NCI-H1417 (cell line): Measurements from ENCODE around the gene SLC4A9.

Experiments
- DNase-seq, 3 experiments: peaks; one replicate each; lab custom pipeline; 2025; lab: John Stamatoyannopoulos, UW

Gene SLC4A9, protein sequence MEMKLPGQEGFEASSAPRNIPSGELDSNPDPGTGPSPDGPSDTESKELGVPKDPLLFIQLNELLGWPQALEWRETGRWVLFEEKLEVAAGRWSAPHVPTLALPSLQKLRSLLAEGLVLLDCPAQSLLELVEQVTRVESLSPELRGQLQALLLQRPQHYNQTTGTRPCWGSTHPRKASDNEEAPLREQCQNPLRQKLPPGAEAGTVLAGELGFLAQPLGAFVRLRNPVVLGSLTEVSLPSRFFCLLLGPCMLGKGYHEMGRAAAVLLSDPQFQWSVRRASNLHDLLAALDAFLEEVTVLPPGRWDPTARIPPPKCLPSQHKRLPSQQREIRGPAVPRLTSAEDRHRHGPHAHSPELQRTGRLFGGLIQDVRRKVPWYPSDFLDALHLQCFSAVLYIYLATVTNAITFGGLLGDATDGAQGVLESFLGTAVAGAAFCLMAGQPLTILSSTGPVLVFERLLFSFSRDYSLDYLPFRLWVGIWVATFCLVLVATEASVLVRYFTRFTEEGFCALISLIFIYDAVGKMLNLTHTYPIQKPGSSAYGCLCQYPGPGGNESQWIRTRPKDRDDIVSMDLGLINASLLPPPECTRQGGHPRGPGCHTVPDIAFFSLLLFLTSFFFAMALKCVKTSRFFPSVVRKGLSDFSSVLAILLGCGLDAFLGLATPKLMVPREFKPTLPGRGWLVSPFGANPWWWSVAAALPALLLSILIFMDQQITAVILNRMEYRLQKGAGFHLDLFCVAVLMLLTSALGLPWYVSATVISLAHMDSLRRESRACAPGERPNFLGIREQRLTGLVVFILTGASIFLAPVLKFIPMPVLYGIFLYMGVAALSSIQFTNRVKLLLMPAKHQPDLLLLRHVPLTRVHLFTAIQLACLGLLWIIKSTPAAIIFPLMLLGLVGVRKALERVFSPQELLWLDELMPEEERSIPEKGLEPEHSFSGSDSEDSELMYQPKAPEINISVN

DNA sequence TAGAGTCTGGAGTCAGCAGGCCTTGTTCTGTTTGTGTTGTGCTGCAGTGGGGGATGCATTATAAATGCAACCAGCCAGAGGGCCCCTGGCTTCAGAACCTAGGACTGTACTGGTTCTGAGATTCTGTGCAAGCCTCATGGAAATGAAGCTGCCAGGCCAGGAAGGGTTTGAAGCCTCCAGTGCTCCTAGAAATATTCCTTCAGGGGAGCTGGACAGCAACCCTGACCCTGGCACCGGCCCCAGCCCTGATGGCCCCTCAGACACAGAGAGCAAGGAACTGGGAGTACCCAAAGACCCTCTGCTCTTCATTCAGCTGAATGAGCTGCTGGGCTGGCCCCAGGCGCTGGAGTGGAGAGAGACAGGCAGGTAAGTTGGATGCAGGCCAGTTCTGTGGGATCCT is at the start of gene SLC4A9:
Gene SLC4A9 (plus strand): TSS at position 94 of the 400 bp plus-strand sequence. CDS start 43 bp downstream, at position 137.
- DNase-seq = no peak

DNA sequence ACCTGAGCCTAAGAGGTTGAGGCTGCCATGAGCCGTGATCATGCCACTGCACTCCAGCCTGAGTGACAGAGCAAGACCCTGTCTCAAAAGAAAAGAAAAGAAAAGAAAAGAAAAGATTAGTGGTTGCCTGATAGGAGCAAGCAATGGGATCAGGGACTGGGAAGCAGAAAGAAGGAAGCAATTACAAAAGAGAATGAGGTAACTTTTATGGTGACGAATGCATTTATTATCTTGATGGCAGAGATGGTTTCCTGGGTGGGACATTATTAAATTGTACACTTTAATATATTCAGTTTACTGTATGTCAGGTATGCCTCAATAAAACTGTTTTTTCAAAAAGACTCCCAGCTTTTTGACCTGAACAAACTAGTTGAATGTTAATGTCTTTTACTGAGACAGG is 49.6 kb upstream of the SLC4A9 start:
- DNase-seq = no peak

DNA sequence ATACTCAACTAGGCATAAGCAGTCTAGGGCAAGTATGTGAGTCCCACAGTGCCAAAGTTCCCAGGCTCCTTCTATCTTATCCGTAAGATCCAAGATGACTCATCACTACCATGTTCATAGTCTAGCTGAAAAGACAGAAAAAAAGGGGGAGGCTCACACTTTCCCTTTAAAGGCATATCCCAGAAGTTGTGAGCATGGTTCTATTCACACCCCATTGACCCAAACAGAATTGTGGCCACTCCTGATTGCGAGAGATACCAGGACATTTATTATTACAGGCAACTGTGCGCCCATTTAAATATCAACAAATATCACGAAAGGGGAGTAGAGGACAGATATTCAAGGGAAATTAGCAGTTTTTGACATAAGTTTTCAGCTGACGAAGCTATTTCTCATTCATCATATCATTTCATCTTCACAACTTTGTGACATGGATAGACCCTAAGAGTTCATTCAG is 49.0 kb upstream of the SLC4A9 start:
- DNase-seq = no peak

DNA sequence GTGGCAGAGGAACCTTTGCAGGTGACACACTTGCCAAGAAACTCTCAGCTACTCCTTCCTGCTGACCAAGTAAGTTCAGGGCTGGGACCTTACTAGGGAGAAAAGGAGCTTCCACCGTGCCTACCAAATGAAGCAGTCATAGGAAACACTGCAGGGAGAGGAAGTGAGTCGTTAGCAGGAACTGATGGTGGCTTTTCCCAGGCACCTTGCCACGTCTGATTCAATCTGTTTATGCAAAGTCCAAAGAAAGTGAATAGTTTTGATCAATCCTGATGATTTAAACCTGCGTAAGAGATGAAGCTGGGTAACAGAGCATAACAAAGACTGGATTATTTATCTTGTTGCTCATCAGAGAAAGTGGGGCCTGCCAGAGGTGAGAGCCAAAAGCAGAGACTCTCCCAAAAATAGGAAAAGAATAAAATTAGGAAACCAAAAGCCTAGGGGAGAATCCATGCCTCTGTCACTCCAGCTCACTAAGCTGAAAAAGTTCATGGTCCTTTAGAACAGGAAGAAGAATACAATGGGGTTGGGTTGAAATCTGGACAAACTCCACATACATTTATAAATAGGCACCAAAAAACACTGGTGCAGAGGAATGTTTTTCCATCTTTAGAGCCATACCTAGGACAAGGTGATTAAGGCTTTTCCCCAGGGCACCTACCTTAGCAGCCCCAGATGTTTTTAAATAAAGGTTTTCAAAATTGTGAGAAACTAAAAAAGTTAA is 47.8 kb upstream of the SLC4A9 start:
- no peak for DNase-seq

DNA sequence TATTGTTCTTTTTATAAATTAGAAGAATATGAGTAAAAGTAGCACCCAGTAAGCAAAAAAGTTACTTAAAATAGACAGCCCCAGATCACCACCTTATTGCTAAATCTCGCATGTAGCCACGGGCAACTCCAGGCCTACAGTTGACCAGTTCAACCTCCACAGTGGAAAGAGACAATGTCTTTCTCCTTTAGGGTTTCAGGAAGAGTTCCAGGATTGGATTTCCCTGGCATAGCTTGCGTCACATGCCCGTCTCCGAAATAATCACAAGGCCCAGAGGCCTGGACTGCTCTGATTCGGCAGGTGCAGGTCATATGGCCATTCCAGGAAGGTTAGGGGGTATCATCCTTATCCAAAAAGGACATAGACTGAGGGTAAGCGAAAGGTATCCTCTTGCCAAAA is 47.2 kb upstream of the SLC4A9 start:
- no peak for DNase-seq

DNA sequence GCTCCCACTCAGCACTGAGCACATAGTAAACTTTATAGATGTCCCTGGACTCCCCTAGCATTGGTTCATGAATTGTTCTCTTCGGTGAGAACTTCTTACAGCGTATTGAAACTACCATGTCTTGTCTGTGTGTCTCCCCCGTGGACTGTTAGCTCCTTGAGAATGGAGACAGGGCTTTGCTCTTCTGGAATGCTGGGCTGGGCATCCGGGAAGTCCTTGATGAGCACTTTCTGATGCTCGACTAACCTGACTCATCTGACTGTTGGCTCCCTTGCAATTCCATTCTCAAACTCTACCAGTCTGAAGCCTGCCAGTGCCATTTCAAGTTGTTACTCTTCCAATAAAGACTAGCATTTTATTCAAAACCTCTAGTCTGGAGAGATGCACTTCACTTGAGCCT is 42.1 kb upstream of the SLC4A9 start:
- DNase-seq = no peak

DNA sequence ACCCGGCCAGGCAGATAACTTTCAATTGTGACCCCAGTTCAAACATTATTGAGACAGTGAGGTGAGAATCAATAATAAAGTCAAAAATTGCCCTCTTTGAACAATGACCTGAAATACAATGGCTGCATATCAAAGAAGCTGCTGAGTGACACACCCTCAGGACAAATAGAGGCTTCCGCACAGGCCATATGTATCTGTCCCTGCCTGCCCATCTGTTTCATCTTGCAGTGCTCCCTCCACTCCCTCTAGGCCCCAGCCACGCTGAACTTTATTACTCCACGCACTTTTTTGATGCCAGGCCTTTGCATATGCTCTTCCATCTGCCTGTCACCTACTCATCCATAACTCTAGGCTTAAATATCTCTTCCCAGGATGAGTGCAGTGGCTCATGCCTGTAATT is 41.2 kb upstream of the SLC4A9 start:
- DNase-seq = no peak

DNA sequence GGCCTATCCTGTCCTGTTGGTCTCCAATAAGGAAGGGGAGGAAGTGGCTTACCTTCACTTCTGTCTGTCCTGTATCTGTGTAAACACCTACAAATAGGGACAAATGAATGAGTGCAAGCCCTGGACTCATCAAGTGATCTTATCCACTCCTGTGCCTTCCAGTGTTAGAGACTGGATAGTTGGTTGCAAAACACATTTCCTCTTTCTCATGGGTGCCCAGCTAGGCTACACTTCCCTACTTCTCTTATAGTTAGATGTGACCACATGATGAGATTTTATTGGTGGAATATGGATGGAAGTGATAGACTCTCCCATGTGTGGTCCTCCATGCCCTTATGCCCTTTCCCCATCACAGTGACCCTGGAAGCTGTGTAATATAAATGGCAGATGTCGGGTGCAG is 40.2 kb upstream of the SLC4A9 start:
- DNase-seq = no peak

DNA sequence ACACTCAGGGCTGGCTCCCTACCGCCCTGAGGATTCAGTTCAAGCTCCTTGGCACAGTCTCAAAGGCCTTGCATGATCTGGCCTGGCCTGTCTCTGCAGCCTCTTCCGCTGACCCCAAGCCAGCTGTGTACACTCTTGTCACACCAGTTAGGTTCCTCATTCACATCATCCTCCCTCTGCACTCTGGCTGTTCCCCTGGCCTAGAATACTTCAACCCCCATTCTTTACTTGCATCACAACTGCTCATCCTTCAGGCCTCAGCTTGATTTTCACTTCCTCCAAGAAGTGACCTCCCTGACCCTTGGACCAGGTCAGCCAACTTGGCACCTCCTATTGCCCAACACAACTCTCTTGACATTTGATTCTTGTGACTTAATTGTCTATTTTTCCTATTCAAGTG is 38.2 kb upstream of the SLC4A9 start:
- DNase-seq = no peak

DNA sequence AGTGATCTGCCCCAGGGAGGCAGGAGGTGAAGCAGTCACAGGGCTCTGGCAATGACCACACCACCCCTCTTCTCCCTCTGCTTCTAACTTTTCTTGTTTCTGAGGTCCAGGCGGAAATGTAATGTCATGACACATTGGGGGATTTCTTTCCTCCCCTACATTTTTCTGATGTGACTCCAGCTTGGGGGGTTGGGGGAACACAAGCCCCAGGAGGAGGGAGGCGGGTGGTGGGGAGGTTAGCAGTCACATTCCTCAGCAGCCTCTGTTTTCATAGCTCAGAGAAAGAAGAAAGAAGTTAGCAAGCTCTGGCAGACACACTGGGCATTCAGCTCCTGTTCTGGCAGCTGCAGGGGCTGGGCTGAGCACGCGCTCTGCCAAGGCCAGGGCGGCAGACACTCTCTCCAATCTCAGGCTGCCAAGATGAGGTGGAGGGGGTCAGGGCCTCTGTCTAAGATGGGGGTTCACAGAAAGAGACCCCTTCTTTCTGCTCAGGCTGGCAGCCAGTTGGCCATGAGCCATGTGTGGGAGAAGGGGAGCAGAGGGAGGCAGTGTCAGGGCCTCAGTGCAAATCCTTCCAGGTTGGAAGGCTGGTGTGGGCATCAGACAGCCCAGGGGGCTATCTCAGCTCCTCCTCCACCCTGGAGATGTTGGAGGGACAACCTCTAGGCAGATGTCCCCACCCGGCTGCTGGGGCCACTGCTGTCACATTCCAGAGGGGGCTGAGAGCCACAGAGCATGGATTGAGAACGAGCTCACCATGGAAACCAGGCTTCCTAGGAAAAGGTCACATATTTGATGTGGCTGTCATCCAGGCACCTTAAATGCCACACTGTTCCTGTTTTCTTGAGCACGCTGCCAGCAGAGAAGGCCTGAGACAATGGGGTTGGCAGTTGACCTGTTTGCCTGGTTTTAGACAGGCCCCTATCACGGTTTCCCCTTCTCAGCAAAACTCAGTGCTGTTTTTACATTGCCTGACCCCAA is 37.0 kb upstream of the SLC4A9 start:
- no peak for DNase-seq

DNA sequence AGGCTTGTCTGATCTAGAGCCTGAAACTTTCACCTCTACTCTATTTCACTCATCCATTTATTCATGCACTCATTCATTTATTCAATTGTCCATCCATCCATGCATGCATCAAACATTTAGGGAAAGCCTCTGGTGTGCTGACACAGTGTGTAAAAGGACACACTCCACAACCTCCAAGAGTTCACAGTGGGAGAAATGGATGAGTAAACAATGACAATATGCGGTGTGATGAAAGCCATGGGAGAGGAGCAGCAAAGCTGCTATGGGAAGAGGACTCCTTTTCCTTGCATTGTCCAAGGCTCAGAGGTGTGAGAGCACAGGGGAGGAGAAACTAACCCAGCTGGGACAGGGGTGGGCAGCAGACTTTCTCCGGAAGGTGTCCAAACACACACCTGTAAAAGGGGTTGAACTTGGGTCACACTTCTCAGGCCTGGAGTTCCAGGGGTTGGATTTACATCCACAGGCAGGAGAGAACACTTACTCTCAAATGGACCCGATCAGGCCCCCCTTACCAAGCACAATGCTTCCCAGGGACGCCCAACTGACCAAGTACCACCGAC is 35.9 kb upstream of the SLC4A9 start:
- no peak for DNase-seq

DNA sequence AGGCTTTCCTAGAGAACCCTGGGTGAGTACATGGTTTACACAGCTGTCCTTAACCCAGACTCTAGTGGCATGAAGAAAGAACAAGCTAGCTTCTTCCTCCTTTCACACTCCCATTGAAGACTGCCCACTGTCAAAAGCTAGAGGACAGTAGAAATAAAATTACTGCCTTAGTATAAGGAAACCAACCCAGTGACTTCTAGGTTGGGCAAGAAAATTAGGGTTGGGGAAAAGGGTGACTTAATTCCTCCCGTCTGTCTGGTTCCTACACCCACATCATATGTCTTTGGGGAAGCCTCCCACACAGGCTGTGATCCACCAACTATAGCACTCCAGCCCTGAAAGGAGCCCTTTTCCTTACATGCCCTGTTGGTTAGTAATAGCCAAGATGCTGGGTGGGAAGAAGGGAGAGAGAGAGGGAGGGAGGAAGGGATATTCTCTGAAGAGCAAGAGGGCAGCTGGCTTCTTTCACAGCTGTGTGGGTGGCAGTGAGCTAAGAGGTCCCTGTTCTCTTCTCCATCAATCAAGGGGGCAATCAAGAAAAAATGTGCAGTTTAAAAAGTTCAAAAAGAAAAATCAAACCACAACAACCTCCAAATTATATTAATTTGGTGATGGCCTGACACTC is 35.3 kb upstream of the SLC4A9 start:
- no peak for DNase-seq

DNA sequence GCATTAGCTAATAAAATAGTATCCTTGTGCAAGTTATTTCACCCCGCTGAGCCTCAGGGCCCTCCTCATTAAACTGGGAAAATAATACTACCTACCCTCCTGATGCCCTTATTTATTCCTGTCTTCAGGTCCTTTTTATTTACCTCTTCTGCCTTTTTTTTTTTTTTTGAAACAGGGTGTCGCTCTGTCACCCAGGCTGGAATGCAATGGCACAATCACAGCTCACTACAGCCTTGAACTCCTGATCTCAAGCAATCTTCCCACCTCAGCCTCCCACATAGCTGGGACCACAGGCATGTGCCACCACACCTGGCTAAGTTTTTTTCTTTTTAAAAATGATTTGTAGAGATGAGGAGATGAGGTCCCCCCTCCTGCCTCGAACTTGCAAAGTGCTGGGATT is 34.5 kb upstream of the SLC4A9 start:
- no peak for DNase-seq

DNA sequence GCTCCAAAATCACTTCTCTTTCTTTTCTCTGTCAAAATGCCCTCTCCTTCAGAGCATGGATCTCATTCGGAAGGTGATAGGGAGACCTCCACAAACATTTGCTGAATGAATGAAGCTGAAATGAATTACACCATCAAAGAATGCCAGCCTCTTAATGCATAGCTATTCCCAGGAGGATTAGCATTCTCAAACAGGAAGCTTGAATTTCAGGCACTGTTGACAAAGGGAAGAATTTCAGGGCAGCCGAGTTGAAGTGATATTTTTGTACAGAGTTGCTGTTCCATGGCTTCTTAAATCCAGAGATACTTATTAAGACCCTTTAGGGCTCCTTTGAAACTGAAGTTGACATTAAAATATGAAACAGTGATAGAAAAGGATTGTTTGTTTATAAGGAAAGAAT is 32.4 kb upstream of the SLC4A9 start:
- peak in 1 of 3 experiments; percentile 2 for DNase-seq

DNA sequence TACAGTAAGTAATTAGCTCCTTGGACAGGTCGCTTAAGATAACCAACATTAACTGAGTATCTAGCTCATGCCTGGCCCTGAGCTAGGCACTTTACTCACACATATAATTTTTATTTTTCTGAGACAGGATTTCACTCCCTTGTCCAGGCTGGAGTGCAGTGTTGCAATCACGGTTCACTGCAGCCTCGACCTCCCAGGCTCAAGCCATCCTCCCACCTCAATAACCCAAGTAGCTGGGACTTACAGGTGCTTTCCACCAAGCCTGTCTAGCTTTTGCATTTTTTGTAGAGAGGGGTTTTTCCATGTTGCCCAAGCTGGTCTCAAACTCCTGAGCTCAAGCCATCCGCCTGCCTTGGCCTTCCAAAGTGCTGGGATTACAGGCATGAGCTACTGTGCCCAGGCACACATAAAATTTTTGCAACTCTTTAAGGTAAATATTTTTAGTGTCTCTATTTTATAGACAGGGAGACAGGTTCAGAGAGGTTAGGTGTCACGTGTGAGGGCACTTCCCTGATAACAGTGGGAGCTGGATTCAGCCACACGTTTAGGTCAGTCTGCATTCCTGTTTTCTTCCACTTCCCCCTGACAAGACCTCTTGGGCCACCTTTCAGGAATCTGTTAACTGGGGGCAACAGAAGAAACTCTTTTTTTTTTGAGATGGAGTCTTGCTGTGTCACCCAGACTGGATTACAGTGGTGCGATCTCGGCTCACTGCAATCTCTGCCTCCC is 31.8 kb upstream of the SLC4A9 start:
- DNase-seq = no peak

DNA sequence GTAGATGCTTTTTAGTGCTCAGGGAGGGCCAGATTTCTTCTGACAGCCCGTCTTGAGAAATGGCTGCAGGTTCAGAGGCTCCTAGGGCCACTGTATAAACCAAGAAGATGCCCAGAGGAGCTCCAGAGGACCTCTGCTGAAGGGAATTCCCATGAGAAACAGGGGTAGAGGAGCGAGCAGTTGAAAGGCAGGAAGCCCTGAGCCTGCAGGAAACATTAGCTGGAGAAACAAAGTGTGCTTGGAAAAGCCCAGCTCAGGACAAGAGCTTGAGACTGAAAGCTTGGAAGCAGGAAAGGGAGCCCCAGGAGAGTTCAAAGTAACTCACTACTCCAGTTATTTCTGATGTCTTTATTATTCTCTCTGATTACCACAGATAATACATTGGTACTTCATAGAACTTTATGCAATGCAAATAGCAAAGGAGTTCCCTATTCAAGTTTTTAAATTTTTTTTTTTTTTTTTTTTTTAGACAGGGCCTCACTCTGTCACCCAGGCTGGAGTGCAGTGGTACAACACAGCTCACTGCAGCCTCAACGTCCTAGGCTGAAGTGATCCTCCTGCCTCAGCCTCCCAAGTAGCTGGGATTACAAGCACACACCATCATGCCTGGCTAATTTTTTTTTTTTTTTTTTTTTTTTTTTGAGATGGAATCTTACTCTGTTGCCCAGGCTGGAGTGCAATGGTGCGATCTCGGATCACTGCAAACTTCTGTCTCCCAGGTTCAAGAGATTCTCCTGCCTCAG is 30.1 kb upstream of the SLC4A9 start:
- DNase-seq = no peak

DNA sequence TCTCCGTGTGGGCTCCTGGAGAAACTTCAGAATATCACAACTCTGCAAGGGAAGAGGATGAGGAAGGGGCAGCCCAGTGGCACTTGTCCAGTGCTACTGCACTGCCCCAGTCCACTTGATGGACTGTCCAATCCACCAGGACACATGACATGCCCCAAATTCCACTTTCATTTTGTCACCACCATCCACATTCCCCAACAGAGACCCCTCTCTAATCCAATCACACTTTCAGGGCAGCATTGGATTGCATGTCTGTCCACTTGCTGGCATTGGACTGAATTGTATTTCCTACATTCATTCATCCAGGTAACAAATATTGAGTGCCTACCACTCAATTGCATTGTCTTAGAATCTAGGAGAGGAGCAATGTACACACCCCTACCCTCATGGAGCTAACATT is 28.4 kb upstream of the SLC4A9 start:
- no peak for DNase-seq

DNA sequence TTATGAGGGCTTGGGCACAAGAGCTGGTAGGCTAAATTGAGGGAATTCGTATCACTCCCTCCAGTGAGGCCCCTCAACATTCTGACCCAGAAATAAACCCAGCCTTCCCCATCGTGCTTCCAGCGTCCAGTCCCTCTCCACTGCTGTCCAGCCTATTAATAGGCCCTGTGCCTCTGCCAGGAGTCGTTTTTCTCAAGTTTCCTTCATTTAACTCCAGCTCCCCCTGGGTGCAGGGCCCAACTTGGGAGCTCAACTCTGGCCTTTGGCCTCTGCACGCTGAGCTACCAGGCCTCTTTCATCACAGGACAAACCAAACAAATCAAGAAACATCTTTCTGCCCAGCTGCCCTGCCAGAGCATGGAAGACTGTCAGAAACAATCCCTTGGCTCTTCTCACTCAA is 23.6 kb upstream of the SLC4A9 start:
- DNase-seq = no peak

DNA sequence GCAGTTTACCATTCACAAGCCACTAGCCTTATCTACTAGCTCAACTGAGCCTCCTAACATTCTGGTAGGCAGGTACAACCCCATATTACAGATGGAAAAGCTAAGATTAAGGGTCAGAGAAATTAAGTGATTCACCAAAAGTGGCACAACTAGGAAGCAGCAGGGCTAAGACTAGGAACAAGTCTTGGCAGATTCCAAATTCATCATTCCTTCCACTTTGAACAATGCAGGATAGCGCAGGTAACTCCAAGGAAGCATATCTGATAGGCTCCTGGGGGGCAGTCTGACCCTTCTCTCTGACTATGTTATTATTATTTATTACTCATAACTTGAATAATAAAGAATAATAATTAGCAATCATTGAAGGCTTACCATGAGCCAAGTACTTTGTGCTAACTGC is 22.1 kb upstream of the SLC4A9 start:
- DNase-seq = no peak
